Hepatocyte (in vitro differentiated cells): ENCODE data around the gene PSMF1. TPM values are rescaled to one million over a fixed set of nuclear protein-coding genes. Genes with fewer than 3 reads are reported as not detected.

Experiments used
- DNase-seq: peaks from one replicate; pipeline ENCODE4 v3.0.0-alpha.2; 2016; ENCODE audit warnings: low spot score
- H2AFZ ChIP-seq: fragments of 200-600 bp; sonication (generic); 2 replicates; pipeline ENCODE4 v1.6.0; 2016; ENCODE audit warnings: antibody characterized with exemption, mild to moderate bottlenecking
- H3K27ac ChIP-seq: fragments of 200-600 bp; sonication (generic); 2 replicates; pipeline ENCODE4 v1.5.1; 2016; ENCODE audit warnings: mild to moderate bottlenecking
- H3K27me3 ChIP-seq: fragments of 200-600 bp; sonication (generic); 2 replicates; pipeline ENCODE4 v1.6.1; 2016
- H3K36me3 ChIP-seq: fragments of 200-600 bp; sonication (generic); replicated peaks from 2 replicates; pipeline ENCODE4 v1.5.1; 2016; ENCODE audit warnings: low read depth; ENCODE audit not compliant: insufficient read depth
- H3K4me1 ChIP-seq: fragments of 200-600 bp; sonication (generic); 2 replicates; pipeline ENCODE4 v1.5.1; 2016; ENCODE audit warnings: mild to moderate bottlenecking, moderate library complexity; ENCODE audit not compliant: insufficient read depth
- H3K4me2 ChIP-seq: fragments of 200-600 bp; sonication (generic); 2 replicates; pipeline ENCODE4 v1.6.0; 2016
- H3K4me3 ChIP-seq: fragments of 200-600 bp; sonication (generic); 2 replicates; pipeline ENCODE4 v1.5.1; 2016; ENCODE audit warnings: mild to moderate bottlenecking
- H3K79me2 ChIP-seq: fragments of 200-600 bp; sonication (generic); 2 replicates; pipeline ENCODE4 v1.6.0; 2017; ENCODE audit warnings: mild to moderate bottlenecking
- H3K9me2 ChIP-seq: fragments of 200-600 bp; sonication (generic); replicated peaks from 2 replicates; pipeline ENCODE4 v1.6.0; 2017; ENCODE audit warnings: mild to moderate bottlenecking; ENCODE audit not compliant: insufficient read depth
- H3K9me3 ChIP-seq: fragments of 200-600 bp; sonication (generic); 2 replicates; pipeline ENCODE4 v1.5.1; 2016; ENCODE audit warnings: low read depth, mild to moderate bottlenecking
- H4K20me1 ChIP-seq: fragments of 200-600 bp; sonication (generic); 2 replicates; pipeline ENCODE4 v1.6.0; 2016; ENCODE audit warnings: mild to moderate bottlenecking; ENCODE audit not compliant: insufficient read depth, poor library complexity, severe bottlenecking
- EZH2 ChIP-seq: fragments of 200-600 bp; sonication (generic); IDR thresholded peaks from 2 replicates; pipeline ENCODE4 v1.6.1; 2016; ENCODE audit warnings: antibody characterized with exemption, mild to moderate bottlenecking, borderline replicate concordance
- EZH2phosphoT487 ChIP-seq: fragments of 200-600 bp; sonication (generic); IDR thresholded peaks from one replicate; pipeline ENCODE4 v1.6.1; 2018; ENCODE audit warnings: antibody characterized with exemption, mild to moderate bottlenecking, low read depth, moderate library complexity; ENCODE audit not compliant: unreplicated experiment, severe bottlenecking
- WGBS: methylation state at CpG from one replicate; pipeline ENCODE4 v1.1.6; 2016; ENCODE audit warnings: low lambda C conversion rate; ENCODE audit errors: missing lambda C conversion rate; 5-methylcytosine and 5-hydroxymethylcytosine counted together
- polyA plus RNA-seq: library from polyadenylated mRNA; unstranded; fragments of >200 nt; fragmentation: Nextera tagmentation; extraction: Ambion mirVana; gene quantifications from 2 replicates; pipeline ENCODE4 v1.2.1, GENCODE V29; 2016
- total RNA-seq: library from RNA; depleted of rRNA; stranded (reverse); fragments of >200 nt; gene quantifications from 2 replicates; pipeline ENCODE4 v1.2.3, GENCODE V29; 2014
- TF ChIP-seq, protein P1 (sequence below): fragments of 200-600 bp; sonication (generic); IDR thresholded peaks from 2 replicates; pipeline ENCODE4 v1.5.1; 2016; ENCODE audit warnings: antibody characterized with exemption, mild to moderate bottlenecking; ENCODE audit not compliant: poor library complexity

The PSMF1 gene
- total and polyA plus RNA-seq, 2 experiments from 2014 or later: 97.3 to 126 TPM

DNA sequence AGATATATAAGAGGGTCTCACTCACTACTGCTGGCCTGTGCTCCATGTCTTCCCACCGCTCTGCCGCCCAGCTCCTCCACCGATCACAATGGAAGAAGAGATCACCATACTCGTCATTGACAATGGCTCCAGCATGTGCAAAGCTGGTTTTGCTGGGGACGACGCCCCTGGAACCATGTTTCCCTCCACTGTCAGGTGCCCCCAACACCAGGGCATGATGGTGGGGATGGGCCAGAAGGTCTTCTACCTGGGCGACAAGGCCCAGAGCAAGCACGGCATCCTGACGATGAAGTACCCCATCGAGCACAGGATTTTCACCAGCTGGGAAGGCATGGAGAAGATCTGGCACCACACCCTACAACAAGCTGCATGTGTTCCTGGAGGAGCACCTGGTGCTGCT lies 42.1 kb downstream of the PSMF1 start:
- H2AFZ ChIP-seq: no peak overlapping the region
- H3K27ac ChIP-seq: no peak overlapping the region
- peaks cover 3% of the 10 kb centered on the region for H4K20me1 ChIP-seq
- H3K9me2 ChIP-seq: no peaks in the 10 kb centered on the region
- no peaks in the 10 kb centered on the region for H3K9me3 ChIP-seq
- H3K4me3 ChIP-seq: no peak overlapping the region
- DNase-seq: no peak
- H3K79me2 ChIP-seq: no peaks in the 10 kb centered on the region
- no peaks in the 10 kb centered on the region for H3K27me3 ChIP-seq
- WGBS: 96% methylated on average over 10 of the region's 10 CpGs
- H3K4me1 ChIP-seq: no peaks in the 10 kb centered on the region
- TF ChIP-seq EZH2 (no peak), EZH2phosphoT487 (no peak)
- TF ChIP-seq, protein P1, sequence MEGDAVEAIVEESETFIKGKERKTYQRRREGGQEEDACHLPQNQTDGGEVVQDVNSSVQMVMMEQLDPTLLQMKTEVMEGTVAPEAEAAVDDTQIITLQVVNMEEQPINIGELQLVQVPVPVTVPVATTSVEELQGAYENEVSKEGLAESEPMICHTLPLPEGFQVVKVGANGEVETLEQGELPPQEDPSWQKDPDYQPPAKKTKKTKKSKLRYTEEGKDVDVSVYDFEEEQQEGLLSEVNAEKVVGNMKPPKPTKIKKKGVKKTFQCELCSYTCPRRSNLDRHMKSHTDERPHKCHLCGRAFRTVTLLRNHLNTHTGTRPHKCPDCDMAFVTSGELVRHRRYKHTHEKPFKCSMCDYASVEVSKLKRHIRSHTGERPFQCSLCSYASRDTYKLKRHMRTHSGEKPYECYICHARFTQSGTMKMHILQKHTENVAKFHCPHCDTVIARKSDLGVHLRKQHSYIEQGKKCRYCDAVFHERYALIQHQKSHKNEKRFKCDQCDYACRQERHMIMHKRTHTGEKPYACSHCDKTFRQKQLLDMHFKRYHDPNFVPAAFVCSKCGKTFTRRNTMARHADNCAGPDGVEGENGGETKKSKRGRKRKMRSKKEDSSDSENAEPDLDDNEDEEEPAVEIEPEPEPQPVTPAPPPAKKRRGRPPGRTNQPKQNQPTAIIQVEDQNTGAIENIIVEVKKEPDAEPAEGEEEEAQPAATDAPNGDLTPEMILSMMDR: no peak
- no peak overlapping the region for H3K4me2 ChIP-seq
- peaks cover 4% of the 10 kb centered on the region for H3K36me3 ChIP-seq

DNA sequence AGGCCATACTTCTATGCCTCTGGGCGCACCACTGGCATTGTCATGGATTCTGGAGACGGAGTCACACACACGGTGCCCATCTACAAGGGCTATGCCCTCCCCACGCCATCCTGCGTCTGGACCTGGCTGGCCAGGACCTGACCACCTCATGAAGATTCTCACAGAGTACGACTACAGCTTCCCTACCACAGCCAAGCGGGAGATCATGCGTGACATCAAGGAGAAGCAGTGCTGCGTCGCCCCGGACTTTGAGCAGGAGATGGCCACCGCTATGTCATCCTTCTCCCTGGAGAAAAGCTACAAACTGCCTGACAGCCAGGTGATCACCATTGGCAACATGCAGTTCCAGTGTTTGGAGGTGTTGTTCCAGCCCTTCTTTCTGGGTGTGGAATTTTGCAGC lies 42.6 kb downstream of the PSMF1 start:
- Histone ChIP-seq H4K20me1 (peaks cover 3% of the 10 kb centered on the region), H3K27me3 (no peaks in the 10 kb centered on the region), H2AFZ (no peak overlapping the region), H3K79me2 (no peaks in the 10 kb centered on the region), H3K9me3 (no peaks in the 10 kb centered on the region), H3K36me3 (no peaks in the 10 kb centered on the region), H3K4me3 (no peak overlapping the region), H3K4me1 (no peaks in the 10 kb centered on the region), H3K4me2 (no peak overlapping the region), H3K27ac (no peak overlapping the region), H3K9me2 (no peaks in the 10 kb centered on the region)
- 100% methylated on average over 12 of the region's 12 CpGs for WGBS
- DNase-seq: no peak
- TF ChIP-seq EZH2: no peak
- no peak for TF ChIP-seq EZH2phosphoT487
- TF ChIP-seq, protein P1: no peak

DNA sequence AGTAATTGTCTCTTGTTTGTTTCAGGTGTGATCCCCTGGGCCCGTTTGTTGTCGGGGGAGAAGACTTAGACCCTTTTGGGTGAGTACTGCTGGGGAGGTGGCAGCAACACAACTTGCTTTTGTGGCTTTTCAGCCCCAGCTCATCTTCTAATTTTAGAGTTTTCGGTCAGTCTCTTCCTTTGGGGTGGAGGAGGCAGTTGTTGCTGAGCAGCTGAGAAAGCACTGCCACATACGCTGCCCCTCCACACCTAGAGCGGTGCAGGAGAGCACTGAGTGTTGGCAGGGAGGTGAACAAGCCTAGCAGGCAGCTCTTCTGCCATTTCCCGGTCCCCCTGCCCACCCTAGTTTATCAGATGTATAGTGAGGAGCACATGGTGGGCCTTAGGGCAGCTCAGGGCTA lies 44.7 kb downstream of the PSMF1 start:
- Histone ChIP-seq H3K4me3 (no peak overlapping the region), H3K9me3 (no peaks in the 10 kb centered on the region), H3K36me3 (no peaks in the 10 kb centered on the region), H4K20me1 (peaks cover 3% of the 10 kb centered on the region), H3K4me2 (no peak overlapping the region), H3K27me3 (no peaks in the 10 kb centered on the region), H3K9me2 (no peaks in the 10 kb centered on the region), H3K27ac (no peak overlapping the region), H3K4me1 (no peaks in the 10 kb centered on the region), H2AFZ (no peak overlapping the region), H3K79me2 (no peaks in the 10 kb centered on the region)
- WGBS: 98% methylated on average over 6 of the region's 6 CpGs
- no peak for TF ChIP-seq EZH2
- no peak for TF ChIP-seq EZH2phosphoT487
- TF ChIP-seq, protein P1: no peak
- no peak for DNase-seq

DNA sequence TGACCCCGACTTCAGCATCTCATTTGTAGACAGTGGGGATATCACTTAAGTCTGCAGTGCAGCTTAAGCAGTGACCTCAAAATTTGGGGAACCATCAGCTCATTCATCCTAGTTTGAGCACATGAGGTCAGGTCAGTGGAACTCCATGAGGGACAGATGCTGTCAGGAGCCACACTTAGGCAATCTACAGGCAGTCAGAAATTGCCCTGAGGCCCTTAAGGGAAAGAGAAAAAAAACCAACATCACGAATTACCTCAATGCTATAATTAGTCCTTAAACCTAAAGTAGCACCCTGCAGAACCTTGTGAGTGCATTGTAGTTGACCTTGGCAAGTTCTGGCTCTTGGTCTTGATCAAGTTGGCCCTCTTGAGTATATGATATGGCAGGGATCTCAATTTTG lies 45.3 kb downstream of the PSMF1 start:
- H3K9me3 ChIP-seq: no peaks in the 10 kb centered on the region
- WGBS: 83% methylated on average over 2 of the region's 2 CpGs
- H3K27ac ChIP-seq: no peak overlapping the region
- no peaks in the 10 kb centered on the region for H3K79me2 ChIP-seq
- H3K27me3 ChIP-seq: no peaks in the 10 kb centered on the region
- no peaks in the 10 kb centered on the region for H3K36me3 ChIP-seq
- no peak for DNase-seq
- no peaks in the 10 kb centered on the region for H3K9me2 ChIP-seq
- peaks cover 3% of the 10 kb centered on the region for H4K20me1 ChIP-seq
- H3K4me2 ChIP-seq: no peak overlapping the region
- H3K4me1 ChIP-seq: no peaks in the 10 kb centered on the region
- TF ChIP-seq EZH2phosphoT487 (no peak), EZH2 (no peak)
- TF ChIP-seq, protein P1: no peak
- no peak overlapping the region for H2AFZ ChIP-seq
- no peak overlapping the region for H3K4me3 ChIP-seq
